GM12891 (cell line): ENCODE measurements around the gene LHFPL3.

Experiments
- PAX5 ChIP-seq: IDR thresholded peaks from 2 replicates; pipeline ENCODE4 v1.6.1; 2011; ENCODE audit warnings: low read length, moderate library complexity, mild to moderate bottlenecking; ENCODE audit not compliant: insufficient read depth, severe bottlenecking
- POLR2A ChIP-seq: IDR thresholded peaks from 2 replicates; pipeline ENCODE4 v1.6.1; 2011; ENCODE audit warnings: low read depth, low read length, control low read depth
- POLR2AphosphoS5 ChIP-seq: IDR thresholded peaks from 2 replicates; pipeline ENCODE4 v1.6.1; 2011; ENCODE audit warnings: low read depth, low read length, control low read depth
- TAF1 ChIP-seq: IDR thresholded peaks from 2 replicates; pipeline ENCODE4 v1.6.1; 2011; ENCODE audit warnings: low read depth, low read length, control low read depth

DNA sequence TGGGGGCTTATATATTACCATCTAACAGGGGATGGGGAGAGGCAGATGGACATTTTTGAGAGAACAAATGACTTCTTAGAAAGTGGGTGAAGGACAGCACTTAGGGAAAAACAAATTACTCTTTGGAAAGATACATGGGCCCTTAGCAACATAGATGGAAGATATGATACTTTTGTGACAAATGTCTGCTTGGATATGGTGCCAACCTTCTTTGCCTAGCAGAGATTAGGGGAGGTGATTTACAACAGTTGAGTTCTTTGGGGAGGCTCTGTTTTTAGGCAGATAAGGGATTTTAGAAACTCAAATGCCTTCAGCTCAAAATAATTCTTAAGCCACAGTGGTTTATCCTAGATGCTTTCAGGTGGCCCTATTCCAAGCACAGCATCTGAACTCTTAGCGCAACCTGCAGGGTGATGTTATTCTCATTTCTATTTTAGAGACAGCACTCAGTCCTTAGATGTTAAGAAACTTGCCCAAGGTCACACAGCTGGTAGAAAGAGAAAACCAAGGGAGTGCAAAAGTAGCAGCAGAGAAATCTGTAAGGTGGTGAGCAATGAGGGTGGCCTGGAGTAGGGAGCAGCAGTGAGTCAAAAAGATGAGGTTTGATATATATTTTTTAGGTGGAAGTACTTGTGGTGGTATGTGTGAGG, 610.5 kb downstream of the LHFPL3 start:
- no peak for TF ChIP-seq POLR2AphosphoS5
- no peak for TF ChIP-seq POLR2A
- TF ChIP-seq PAX5 = no peak
- no peak for TF ChIP-seq TAF1
